GM21423 (cell line): ENCODE results near the gene THAP7.

Experiments used
- ATAC-seq: cut with Tn5 transposase; IDR thresholded peaks from one replicate; pipeline ENCODE4 v1.9.1; 2021; ENCODE audit warnings: mild to moderate bottlenecking, moderate library complexity; ENCODE audit not compliant: unreplicated experiment

The THAP7 gene

DNA sequence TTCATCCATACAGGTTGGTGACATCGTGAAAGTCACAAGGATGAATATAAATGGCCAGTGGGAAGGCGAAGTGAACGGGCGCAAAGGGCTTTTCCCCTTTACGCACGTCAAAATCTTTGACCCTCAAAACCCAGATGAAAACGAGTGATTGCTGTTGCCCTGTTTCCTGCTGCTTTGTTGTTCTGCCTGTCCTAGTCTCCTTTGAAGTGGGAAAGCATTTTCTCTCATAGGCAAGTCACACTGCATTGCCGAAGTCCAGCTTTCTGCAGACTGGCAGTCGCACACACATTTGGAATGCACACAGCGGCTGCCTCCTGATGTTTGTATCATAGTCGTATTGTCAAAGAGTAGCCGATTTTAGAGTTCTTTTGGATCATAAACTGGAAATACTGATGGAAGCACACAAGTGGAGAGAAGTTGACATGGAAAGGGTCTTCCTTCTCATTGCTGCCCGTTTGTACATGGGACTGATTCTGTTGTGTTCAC, 52.2 kb downstream of the THAP7 start:
- no peak for ATAC-seq
